ENCODE data around the gene DLST. TPM values are rescaled to one million over a fixed set of nuclear protein-coding genes. Genes with fewer than 3 reads are reported as not detected.

The DLST gene
- total RNA-seq, 1 donor from 2014 or later: 52.2 TPM

- Mint-ChIP-seq H3K36me3 (no peaks in the 10 kb centered on the region), H3K4me3 (peak overlapping the region; percentile 50), H3K27me3 (ENCODE audit: insufficient read depth, low read depth) (peaks cover 8% of the 10 kb centered on the region), H3K9me3 (no peaks in the 10 kb centered on the region), H3K4me1 (peaks cover 16% of the 10 kb centered on the region), H3K27ac (peak overlapping the region; percentile 75)
- Histone ChIP-seq H3K36me3 (no peaks in the 10 kb centered on the region), H3K4me1 (no peaks in the 10 kb centered on the region), H3K9ac (no peak overlapping the region), H3K4me2 (peak overlapping the region; percentile 28), H3F3A (ENCODE audit: low read depth) (peaks cover 9% of the 10 kb centered on the region), H3K9me3 (ENCODE audit: low read depth) (no peaks in the 10 kb centered on the region), H2AFZ (replicated peaks) (peak overlapping the region; percentile 81), H4K20me1 (ENCODE audit: low read depth) (no peaks in the 10 kb centered on the region), H3K27ac (no peak overlapping the region), H3K27me3 (no peaks in the 10 kb centered on the region), H3K79me2 (ENCODE audit: low read depth) (no peaks in the 10 kb centered on the region), H3K4me3 (no peak overlapping the region)
- peak; percentile 86 for DNase-seq (ENCODE audit: low spot score)
- TF ChIP-seq EZH2phosphoT487 (IDR thresholded peaks at IDR 0.05) (no peak), EZH2 (IDR thresholded peaks at IDR 0.05) (no peak), CTCF (IDR thresholded peaks at IDR 0.05) (peak; percentile 92)
These were observed 64.3 kb downstream of the DLST start for GRCh38 chr14:74945852-74946658.

- Mint-ChIP-seq H3K4me3 (no peak overlapping the region), H3K27ac (peak overlapping the region; percentile 4), H3K4me1 (peaks cover 16% of the 10 kb centered on the region), H3K27me3 (ENCODE audit: insufficient read depth, low read depth) (peaks cover 10% of the 10 kb centered on the region), H3K9me3 (no peaks in the 10 kb centered on the region), H3K36me3 (no peaks in the 10 kb centered on the region)
- Histone ChIP-seq H3K27ac (no peak overlapping the region), H3K9me3 (ENCODE audit: low read depth) (no peaks in the 10 kb centered on the region), H3K4me1 (peaks cover 6% of the 10 kb centered on the region), H3K79me2 (ENCODE audit: low read depth) (no peaks in the 10 kb centered on the region), H3K36me3 (no peaks in the 10 kb centered on the region), H4K20me1 (ENCODE audit: low read depth) (no peaks in the 10 kb centered on the region), H3K9ac (no peak overlapping the region), H3F3A (ENCODE audit: low read depth) (peaks cover 9% of the 10 kb centered on the region), H3K4me3 (no peak overlapping the region), H3K4me2 (no peak overlapping the region), H2AFZ (replicated peaks) (peak overlapping the region; percentile 81), H3K27me3 (no peaks in the 10 kb centered on the region)
- no peak for DNase-seq (ENCODE audit: low spot score)
- TF ChIP-seq EZH2phosphoT487 (IDR thresholded peaks at IDR 0.05): no peak
- TF ChIP-seq EZH2 (IDR thresholded peaks at IDR 0.05): no peak
- TF ChIP-seq CTCF (IDR thresholded peaks at IDR 0.05): no peak
These were observed 65.1 kb downstream of the DLST start for GRCh38 chr14:74946659-74947281.

GRCh38 chr14:74947353-74948227 lies 65.9 kb downstream of the DLST start:
- Mint-ChIP-seq H3K27ac (no peak overlapping the region), H3K36me3 (no peaks in the 10 kb centered on the region), H3K9me3 (no peaks in the 10 kb centered on the region), H3K4me3 (no peak overlapping the region), H3K4me1 (peaks cover 13% of the 10 kb centered on the region), H3K27me3 (ENCODE audit: insufficient read depth, low read depth) (peaks cover 10% of the 10 kb centered on the region)
- Histone ChIP-seq H3K4me2 (no peak overlapping the region), H3K27me3 (no peaks in the 10 kb centered on the region), H3K36me3 (no peaks in the 10 kb centered on the region), H3K9ac (no peak overlapping the region), H3K4me1 (peaks cover 6% of the 10 kb centered on the region), H3K27ac (no peak overlapping the region), H3K79me2 (ENCODE audit: low read depth) (no peaks in the 10 kb centered on the region), H3F3A (ENCODE audit: low read depth) (peaks cover 9% of the 10 kb centered on the region), H4K20me1 (ENCODE audit: low read depth) (no peaks in the 10 kb centered on the region), H3K4me3 (no peak overlapping the region), H3K9me3 (ENCODE audit: low read depth) (no peaks in the 10 kb centered on the region), H2AFZ (replicated peaks) (no peak overlapping the region)
- no peak for DNase-seq (ENCODE audit: low spot score)
- TF ChIP-seq EZH2 (IDR thresholded peaks at IDR 0.05): no peak
